ENCODE measurements around the gene CEP162.

- TF ChIP-seq CTCF (conservative IDR thresholded peaks at IDR 0.05; ENCODE audit: low read depth, low read length) (no peak), EZH2 (IDR thresholded peaks at IDR 0.05; ENCODE audit: borderline replicate concordance, low read depth, low read length, poor library complexity, severe bottlenecking) (no peak)
Measured at GRCh38 chr6:84204011-84204410, 23.4 kb downstream of the CEP162 start.

Measured in A673 (cell line).